Cardiac fibroblast (primary cell): ENCODE measurements around the gene MTNR1A.
"Not testable (repeated sequence)": the region's sequence is repeated elsewhere in the genome, so short reads cannot be mapped to it uniquely, and the experiment has no call there.

ENCODE experiments used
- DNase-seq, 2 donors: peaks; one replicate each; pipeline versions ENCODE4 v3.0.0 to v3.0.0-alpha.2; 2010; ENCODE audit warnings: low read depth in 2 of 2
- H3K4me3 ChIP-seq, 2 donors: replicated peaks in 1 of 2; 1 replicate in 1 of 2; 2 replicates in 1 of 2; pipeline ENCODE4 v1.5.1; 2011; ENCODE audit warnings: low read depth in 2 of 2, low read length in 2 of 2, mild to moderate bottlenecking in 2 of 2, moderate library complexity in 1 of 2
- CTCF ChIP-seq: IDR thresholded peaks from one replicate; pipeline ENCODE4 v1.5.1; 2011; ENCODE audit warnings: low read depth, mild to moderate bottlenecking, low read length, inconsistent platforms

Gene MTNR1A

DNA sequence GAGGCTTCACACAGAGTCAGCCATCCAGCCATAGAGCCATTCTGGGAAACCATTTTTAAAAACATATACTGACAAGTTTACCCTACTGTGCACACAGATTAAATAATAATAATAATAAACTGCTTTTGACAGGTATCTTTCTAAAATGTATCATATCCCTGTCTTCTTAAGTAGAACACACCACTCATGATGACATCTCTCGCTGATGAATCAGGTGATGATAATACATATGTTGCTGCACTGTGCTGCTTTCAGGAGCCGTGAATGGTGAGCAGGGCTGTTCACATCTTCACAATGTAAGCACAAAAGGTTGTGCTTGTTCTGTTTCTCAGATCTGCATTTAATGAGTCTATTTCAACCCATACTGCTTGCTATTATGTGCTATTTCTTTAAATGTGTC lies 3.5 kb downstream of the MTNR1A start:
- H3K4me3 ChIP-seq: no peak overlapping the region
- DNase-seq: no peak
- TF ChIP-seq CTCF: no peak

- DNase-seq: no peak
- H3K4me3 ChIP-seq: no peak overlapping the region
- TF ChIP-seq CTCF: no peak
These were observed 9.9 kb downstream of the MTNR1A start for GRCh38 chr4:186545436-186545835.

DNA sequence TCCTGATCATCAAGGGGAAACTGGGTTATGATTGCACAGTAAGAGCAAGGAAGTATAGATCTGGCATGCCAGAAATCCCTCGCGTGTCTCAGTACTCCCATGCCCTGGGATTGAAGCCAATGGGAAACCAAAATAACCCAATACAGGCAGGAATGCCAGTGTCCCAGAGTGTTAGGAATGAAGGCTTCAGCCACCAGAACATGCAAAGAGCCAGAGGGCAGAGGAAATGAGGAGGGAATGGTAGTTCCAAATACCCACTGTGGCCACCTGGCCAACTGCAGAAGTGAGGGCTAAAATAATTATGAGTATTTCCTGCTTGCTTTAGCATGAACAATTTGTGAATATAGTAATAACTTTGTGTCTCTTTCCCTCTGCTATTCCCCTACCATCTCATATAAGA lies 12.2 kb downstream of the MTNR1A start:
- H3K4me3 ChIP-seq: no peak overlapping the region
- DNase-seq: no peak
- no peak for TF ChIP-seq CTCF

- TF ChIP-seq CTCF: no peak
- no peak overlapping the region for H3K4me3 ChIP-seq
- no peak for DNase-seq
These were observed 13.6 kb downstream of the MTNR1A start for GRCh38 chr4:186541801-186542200.

DNA sequence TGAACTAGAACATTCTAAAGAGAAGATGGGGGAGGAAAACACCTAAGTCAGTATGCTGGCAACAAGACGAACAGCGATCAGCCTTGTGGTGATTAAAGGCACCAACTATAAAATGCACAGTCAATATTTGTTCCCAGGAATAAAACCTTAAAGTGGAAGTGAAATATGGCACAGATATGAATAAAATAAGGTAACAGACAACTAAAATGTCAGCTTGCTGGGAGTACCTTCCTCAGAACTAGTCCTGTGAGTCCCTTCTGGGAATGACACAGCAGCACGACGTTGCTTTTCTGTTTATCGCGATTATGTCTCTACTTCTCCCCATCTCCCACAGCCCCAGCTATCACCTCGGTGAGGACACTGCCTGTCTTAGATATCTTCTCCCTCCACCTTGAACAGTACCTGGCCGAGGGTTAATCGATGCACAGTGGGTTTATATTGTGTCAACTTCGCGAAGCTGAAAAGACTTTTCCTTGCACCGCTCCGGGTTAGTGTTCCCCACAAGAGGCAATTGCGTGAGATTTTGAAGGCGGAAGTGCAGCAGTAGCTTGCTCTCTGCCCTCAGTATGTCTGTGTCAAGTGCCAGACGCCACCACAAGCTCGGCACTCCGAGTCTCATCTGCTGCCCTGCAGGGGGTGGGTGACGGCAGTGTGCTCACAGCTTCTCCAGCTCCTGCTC lies 17.4 kb downstream of the MTNR1A start:
- no peak overlapping the region for H3K4me3 ChIP-seq
- no peak for TF ChIP-seq CTCF
- no peak for DNase-seq

- no peak for DNase-seq
- H3K4me3 ChIP-seq: no peak overlapping the region
- TF ChIP-seq CTCF: no peak
These were observed 19.1 kb downstream of the MTNR1A start for GRCh38 chr4:186536285-186536684.

DNA sequence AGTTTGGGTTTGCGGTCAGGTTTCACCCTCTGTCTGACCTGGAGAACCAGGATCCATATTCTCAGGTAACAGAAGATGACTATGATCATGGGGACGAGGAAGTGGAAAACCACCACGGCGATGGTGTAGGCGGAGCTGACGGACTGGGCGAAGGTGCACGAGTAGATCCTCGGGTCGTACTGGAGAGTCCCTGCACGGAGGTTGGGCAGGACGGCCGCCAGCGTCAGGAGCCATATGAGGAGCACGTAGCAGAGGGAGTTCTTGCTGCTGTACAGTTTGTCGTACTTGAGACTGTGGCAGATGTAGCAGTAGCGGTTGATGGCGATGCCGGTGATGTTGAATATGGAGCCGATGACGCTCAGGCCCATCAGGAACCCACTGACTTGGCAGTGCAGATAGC lies 21.3 kb downstream of the MTNR1A start:
- no peak for TF ChIP-seq CTCF
- no peak for DNase-seq
- H3K4me3 ChIP-seq: no peak overlapping the region

DNA sequence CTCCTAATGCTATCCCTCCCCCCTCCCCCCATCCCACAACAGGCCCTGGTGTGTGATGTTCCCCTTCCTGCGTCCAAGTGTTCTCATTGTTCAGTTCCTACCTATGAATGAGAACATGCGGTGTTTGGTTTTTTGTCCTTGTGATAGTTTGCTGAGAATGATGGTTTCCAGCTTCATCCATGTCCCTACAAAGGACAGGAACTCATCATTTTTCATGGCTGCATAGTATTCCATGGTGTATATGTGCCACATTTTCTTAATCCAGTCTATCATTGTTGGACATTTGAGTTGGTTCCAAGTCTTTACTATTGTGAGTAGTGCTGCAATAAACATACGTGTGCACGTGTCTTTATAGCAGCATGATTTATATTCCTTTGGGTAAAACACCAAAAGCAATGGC lies 31.4 kb downstream of the MTNR1A start:
- DNase-seq, H3K4me3 ChIP-seq: not testable (repeated sequence)
